Stimulated activated CD4-positive, alpha-beta T cell treated with anti-CD3 and anti-CD28 coated beads, Interleukin-12 subunit alpha, Interleukin-12 subunit beta, amount 100 ng/mL, for 48 hours (primary cell): ENCODE results near the gene GON7.
"Not testable (repeated sequence)": the region's sequence is repeated elsewhere in the genome, so short reads cannot be mapped to it uniquely, and the experiment has no call there.

Source experiments
- DNase-seq, 3 donors: peaks; one replicate each; pipeline ENCODE4 v3.0.0-alpha.2; 2020; ENCODE audit warnings: low read depth in 2 of 3, low spot score in 1 of 3

The GON7 gene

DNA sequence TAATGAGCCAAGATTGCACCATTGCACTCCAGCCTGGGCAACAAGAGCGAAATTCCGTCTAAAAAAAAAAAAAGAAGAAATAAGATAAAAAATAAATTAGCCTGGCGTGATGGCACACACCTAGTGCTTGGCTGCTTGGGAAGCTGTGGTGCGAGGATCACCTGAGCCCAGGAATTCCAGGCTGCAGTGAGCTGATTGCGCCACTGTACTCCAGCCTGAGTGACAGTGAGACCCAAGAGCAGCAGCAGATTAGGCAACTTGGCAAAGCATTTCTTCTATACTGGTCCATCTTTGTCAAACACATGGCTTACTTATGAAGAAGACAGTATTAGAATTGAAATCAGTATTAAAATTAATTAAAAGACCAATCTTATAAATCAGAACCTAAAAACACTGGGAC lies 6.3 kb downstream of the GON7 start:
- DNase-seq, result no peak

DNA sequence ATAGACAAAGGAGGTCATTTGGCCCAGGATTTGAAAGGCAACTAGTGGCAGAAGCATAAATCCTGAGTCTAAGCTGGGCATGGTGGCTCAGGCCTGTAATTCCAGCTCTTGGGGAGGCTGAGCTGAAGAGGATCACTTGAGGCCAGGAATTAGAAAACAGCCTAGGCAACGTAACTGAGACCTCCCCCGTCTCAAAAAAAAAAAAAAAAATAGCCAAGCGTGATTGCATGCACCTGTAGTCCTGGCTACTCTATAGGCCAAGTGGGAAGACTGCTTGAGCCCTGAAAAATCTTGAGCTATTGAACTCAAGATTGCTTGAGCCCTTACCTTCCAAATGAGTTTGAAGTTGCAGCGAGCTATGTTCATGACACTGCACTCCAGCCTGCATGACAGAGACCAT lies 7.8 kb downstream of the GON7 start:
- no peak for DNase-seq

DNA sequence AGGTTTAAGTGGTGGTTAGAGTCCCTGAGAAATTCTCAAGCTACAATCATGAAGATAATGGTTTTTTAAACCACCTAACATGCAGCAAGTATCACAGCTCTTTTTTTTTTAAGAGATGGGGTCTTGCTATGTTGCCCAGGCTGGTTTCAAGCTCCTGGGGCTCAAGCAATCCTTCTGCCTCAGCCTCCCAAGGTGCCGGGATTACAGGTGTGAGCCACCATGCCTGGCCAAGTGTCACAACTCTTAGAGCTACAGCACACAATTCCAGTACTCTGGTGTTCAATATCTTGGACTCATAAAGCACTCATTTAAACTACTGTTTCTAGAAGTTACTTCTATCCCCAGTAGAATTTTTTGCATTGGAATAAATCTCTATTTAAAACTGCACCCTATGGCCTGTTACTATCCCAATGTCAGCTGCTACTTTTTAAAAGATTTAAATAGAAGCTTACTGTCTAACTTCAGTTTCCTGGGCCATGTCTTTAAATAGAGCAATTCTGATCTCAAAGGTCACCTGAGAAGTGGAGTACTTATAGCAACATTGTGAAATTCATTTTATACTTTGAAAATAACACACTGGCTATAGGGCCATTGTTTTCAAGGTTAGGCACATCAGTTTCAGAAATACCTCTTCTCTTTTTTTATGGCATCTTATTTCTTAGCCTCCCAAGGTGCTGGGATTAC lies 11.4 kb downstream of the GON7 start:
- no peak for DNase-seq

DNA sequence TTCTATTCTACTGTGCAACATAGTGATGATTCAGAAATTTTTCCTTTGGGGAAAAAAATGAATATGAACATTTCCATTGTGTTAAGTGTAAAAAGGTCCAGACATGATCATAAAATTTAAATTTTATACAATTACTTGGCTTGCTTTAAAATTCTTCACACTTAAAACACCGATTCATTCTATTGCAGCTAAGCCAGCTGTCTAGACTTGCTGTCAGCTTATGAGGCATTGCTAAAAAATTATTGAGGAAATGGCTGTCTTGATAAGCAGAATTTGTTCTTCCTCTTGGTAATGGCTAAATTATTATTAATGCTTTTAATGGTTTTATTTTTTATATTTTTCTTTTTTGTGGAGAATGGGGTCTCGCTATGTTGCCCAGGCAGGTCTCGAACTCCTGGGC lies 19.9 kb downstream of the GON7 start:
- DNase-seq, result no peak

DNA sequence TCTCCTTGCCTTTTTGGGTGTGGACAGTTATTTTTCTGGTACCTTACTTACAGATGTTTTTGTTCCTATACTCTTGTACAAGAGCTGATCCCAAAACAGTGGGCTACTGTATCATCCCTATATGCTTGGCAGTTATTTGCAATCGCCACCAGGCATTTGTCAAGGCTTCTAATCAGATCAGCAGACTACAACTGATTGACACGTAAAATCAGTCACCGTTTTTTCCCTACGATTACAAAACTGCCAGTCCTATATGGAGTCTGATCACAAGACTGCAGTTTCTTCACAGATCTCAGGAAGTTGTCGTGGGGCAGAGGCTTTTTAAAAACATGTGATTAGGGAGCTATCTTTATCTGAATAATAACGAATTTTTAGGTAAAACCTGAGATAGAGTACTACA lies 20.4 kb downstream of the GON7 start:
- DNase-seq, result no peak

DNA sequence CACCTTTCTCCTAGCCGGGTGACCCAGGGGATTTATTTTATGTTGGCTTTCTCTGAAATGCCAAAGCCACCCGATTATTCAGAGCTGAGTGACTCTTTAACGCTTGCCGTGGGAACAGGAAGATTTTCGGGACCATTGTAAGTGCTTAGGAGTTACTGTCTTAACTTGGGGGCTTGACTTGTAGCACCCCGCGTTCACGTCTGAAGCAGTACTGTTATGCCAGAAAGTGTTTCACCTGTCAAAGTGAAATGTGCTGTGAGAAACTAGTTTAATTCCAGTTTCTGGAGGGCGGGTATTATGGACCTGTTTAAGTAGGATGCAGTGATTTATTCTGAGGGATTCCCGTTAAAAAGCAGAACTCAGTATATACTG lies 21.5 kb downstream of the GON7 start:
- no peak for DNase-seq

DNA sequence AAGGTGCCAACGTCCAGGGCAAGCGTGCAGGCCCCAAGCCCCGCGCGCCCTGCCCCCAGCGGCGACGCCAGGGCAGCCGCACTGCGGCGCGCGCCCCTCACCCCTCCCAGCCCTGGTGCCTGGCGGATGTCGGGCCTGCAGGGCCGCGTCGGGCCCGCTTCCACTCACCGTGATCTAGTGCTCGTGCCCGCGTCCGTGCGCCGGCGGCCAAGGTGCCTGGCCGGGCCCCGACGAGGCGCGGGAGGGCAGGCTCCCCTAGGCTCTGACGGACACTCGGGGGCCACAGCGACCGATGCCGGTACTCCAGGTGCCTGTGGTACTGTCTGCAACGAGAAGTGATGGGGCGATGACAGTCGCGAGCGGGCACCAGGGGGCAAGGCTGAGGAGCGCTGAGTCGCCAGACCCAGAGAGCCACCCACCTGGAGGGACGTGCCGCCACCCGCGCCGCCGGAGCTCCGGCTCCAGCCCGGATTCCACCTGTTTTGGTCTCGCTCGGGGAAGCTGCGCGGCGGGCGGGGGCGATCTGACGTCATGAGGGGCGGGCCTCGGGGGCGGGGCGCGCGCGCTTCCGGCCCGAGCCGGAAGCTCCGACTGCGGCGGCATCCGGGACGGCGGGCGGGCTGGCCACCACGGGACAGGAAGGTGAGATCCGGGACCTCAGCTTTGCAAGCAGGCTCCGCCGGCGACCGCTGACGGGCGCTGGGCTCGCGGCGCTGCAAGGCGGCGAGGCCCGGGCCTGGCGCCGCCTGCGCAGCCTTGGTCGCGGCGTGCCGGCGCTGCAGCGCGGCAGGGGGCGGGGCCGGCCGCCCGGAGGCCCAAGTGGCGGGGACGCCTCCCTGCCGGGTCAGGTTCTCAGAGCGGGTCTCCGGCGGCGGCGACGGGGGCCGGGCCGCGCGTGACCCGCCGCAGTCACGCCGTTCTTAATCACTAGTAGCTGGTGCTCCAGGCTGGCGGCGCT lies 22.2 kb downstream of the GON7 start, which contains the start of the genes LYSET and MOAP1:
Gene LYSET (plus strand): TSS at position 927 of the 958 bp plus-strand sequence. CDS start 89 bp downstream, outside the sequence.
Gene MOAP1 (minus strand): TSS at position 507 of the 958 bp plus-strand sequence. CDS start 655 bp downstream, outside the sequence.
- peak; percentile 72 to 86 (median 81) for DNase-seq

DNA sequence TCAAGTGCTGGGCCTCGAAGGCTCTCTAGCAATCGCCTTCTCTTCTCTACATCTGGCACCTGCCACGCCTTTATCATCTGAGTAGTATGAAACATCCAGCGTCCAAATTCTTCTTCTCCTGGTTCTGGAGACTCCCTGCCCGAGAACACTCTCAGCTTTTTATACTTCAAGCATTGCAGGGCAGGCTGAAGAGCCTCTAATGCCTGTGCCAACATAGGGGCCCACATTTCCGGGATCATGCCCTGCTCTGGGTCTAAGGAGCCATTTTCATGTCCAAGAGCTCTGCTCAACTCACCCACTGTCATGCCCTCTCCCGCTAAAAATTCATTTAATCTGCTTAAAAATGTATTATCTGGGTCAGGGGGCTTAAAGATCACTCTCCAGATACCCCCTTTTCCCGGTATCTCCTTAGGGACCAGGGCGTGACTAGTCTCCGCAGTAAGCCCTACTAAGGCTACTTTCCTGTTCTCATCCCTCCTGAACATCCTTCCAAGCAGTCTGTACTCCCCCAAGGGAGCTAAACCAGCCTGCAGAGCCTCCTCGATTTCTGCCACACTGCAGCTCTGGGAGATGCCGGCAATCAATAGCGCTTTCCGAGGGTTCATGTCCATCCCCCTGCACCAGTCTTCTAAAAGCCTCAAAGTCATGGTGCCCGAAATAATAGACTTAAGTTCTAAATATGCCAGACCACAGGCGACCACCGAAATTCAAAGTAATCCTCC lies 23.1 kb downstream of the GON7 start:
- DNase-seq, result no peak

DNA sequence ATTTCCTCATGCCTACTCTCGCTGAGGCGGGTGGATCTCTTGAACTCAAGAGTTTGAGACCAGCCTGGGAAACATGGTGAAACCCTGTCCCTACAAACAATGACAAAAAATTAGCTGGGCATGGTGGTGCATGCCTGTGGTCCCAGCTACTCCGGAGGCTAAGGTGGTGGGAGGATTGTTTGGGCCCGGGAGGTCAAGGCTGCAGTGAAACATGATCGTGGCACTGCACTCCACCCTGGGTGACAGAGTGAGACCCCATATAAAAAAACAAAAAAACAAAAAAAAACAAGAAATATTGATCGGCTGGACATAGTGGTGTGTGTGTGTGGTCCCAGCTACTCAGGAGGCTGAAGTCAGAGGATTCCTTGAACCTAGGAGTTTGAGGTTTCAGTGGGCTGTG lies 31.4 kb downstream of the GON7 start:
- DNase-seq, result no peak

DNA sequence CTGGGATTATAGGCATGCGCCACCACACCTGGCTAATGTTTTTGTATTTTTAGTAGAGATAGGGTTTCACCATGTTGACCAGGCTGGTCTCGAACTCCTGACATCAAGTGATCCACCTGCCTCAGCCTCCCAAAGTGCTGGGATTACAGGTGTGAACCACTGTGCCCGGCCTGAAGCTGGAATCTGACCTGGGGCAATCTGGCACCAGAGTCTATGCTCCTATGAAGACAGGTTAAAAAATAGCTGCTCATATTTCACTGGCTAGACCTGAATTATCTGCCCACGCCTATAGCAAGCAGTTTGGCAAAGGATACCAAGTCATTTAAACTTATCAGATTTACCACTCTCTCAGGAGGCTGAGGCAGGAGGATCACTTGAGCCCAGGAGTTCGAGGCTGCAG lies 32.1 kb downstream of the GON7 start:
- DNase-seq, result not testable (repeated sequence)

DNA sequence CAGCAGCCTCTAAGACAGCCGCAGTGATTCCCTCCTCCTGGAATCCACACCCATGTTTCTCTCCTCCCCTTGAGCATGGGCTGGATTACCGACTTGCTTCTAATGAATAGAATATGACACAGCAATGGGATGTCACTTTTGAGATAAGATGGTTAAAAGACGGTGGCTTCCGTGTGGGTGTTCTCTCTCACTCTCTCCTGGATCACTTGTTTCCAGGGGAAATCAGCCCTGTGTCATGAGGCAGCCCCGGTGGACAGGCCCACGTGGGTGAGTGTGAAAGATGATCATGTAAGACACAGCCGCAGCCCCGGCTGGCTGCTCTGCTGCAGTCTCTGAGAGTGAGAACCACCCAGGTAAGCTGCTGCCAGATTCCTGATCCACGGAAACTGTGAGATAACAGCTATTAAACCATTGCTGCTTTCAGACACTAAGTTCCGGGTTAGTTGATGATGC lies 32.9 kb downstream of the GON7 start:
- DNase-seq, result no peak

DNA sequence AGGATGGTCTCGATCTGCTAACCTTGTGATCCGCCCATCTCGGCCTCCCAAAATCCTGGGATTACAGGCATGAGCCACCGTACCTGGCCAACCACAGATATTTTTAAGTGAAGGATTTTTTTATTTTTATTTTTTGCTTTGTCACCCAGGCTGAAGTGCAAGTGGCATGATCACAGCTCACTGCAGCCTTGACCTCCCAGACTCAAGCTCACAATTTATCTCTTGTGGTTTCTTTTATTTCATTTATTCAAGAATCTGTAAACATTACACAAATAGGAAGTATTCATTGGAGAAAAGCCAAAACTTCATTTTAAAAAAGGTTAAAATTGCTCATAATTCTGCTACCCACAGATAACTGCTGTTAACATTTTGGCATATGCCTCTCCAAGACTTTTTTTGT lies 35.5 kb downstream of the GON7 start:
- no peak for DNase-seq

DNA sequence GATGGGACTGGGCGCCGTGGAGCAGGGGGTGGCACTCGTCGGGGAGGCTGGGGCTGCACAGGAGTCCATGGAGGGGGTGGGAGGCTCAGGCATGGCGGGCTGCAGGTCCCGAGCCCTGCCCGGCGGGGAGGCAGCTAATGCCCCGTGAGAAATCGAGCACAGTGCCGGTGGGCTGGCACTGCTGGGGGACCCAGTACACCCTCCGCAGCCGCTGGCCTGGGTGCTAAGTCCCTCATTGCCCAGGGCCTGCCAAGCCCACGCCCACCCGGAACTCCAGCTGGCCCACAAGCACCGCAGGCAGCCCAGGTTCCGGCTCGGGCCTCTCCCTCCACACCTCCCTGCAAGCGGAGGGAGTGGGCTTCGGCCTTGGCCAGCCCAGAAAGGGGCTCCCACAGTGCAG lies 36.7 kb downstream of the GON7 start:
- not testable (repeated sequence) for DNase-seq

DNA sequence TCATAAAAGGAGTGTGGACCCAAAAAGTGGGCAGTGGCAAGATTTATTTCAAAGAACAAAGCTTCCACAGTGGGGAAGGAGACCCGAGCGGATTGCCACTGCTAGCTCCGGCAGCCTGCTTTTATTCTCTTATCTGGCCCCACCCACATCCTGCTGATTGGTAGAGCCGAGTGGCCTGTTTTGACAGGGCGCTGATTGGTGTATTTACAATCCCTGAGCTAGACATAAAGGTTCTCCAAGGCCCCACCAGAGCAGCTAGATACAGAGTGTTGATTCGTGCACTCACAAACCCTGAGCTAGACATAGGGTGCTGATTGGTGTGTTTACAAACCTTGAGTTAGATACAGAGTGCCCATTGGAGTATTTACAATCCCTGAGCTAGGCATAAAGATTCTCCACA lies 37.2 kb downstream of the GON7 start:
- DNase-seq, result not testable (repeated sequence)

DNA sequence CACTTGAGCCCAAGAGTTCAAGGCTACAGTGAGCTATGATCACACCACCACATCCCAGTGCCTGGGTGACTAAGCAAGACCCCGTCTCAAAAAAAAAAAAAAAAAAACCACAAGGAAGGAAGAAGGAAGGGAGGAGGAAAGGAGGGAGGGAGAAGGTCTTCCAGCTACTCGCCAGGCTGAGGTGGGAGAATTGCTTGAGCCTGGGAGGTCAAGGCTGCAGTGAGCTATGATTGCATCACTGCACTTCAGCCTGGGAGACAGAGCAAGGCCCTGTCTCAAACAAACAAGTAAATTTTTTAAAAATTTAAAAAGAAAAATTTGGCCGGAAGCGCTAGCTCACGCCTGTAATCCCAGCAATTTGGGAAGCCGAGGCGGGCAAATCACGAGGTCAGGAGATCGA lies 38.3 kb downstream of the GON7 start:
- DNase-seq, result not testable (repeated sequence)

DNA sequence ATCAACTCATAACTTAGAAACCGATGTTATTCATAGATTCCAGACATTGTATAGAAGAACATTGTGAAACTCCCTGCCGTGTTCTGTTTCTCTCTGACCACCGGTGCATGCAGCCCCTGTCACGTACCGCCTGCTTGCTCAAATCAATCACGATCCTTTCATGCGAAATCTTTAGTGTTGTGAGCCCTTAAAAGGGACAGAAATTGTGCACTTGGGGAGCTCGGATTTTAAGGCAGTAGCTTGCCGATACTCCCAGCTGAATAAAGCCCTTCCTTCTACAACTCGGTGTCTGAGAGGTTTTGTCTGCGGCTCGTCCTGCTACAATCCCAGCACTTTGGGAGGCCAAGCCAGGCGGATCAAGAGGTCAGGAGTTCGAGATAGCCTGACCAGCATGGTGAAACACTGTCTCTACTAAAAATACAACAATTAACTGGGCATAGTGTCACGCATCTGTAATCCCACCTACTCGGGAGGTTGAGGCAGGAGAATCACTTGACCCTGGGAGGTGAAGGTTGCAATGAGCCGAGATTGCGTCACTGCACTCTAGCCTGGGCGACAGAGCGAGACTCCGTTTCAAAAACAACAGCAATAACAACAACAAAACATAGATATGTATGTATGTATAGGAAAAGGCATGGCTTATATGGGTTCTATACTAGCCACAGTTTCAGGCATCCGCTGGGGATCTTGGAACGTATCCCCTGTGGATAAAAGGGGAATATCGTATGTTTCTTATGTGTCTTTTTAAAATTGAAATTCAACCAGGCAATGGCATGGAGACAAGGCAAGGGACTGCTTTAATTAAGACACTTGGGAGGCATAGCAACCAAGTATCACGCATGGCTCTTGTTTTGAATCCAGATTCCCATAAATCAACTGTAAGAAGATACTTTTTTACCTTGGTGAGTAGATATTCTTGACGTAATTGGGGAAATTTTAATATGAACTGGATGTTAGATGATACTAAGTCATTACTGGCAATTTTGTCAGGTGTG lies 41.3 kb downstream of the GON7 start:
- not testable (repeated sequence) for DNase-seq

DNA sequence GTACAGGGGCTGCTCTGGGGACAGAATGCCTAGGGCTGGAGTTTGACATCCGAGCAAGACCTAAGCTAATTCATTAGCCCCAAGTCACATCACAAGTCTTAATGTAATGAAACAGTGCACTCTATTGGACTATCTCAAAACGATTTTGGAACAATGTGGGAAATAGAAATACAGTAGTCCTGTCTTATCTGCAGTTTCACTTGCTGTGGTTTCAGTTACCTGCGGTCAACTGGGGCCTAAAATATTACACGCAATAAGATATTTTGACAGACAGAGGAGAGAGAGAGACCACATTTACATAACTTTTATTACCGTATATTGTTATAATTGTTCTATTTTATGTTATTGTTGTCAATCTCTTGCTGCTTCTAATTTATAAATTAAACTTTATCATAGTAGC lies 43.3 kb downstream of the GON7 start:
- no peak for DNase-seq

DNA sequence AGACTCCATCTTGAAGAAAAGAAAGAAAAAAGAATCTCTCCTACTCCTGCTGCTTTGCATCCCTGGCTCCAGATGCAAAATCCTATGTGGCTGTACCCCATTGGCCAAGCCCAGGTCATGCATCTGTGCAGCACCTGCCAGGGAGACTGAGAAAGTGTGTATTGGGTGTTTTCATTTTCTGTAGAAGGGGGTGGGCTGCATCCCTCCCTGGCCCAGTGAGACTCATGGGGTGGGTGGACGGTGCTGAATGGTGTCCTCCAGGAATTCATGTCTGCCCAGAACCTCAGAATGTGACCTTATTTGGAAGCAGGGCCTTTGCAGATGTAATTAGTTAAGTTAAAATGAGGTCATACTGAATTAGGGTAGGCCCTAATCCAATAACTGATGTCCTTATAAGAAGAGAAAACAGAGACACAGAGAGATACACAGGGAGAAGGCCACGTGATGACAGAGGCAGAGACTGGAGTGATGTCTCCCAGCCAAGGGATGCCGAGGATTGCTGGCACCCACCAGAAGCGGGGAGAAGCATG lies 45.4 kb downstream of the GON7 start:
- no peak for DNase-seq

DNA sequence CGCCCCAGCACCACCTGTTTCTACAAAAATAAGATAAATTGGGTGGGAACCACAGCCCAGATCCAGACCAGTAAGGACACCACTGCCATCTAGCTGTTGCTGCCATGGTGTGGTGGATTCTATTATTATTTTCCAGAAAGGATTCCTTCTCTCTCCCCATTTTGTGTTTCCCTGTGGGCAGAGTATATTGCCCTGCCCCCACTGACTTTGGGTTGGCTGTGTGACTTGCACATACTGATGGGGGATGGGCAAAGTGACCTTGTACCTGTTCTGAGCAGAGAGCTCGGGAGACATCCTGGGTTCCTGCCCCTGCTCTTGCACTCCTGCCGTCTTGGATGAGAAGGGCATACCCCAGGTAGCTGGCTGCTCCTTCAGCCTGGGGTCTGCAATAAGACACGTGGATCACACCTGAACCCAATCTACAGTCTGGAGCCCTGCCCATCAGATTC lies 46.5 kb downstream of the GON7 start:
- no peak for DNase-seq
